Measurements from ENCODE around the gene GJD3.

GJD3 gene

GRCh38 chr17:40340327-40340726 lies 24.2 kb downstream of the GJD3 start:
- DNase-seq, result no peak

DNA sequence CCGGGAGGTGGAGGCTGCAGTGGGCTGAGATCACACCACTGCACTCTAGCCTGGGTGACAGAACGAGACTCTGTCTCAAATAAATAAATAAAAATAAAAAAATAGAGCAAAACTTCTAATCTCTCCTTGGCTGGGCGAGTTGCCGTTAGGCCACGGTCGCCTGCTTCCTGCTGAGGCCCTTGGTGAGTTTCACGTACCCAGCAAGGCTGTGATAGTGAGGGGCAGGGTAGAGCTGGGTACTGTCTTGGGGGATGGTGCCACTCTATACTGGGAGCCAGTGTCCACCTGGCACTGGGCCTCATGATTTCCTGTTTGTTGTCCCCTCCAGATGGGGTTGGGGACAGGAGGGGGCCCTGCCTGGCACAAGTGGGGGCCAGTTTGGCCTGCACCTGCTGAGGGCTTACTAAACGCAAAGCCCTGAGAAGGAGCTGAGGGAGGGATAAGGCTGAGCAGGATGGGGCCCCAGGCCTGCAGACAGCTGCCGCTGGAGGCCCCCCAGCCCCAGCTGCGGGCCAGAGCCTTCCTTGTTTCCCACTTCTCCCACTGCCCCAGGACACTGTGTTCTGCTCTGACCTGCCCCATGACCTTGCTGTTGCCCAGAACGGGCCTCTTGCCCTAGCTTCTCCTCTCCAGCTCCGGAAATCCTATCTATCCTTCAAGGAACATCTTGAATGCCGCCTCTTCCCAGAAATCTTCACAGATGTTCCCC lies 25.4 kb downstream of the GJD3 start:
- DNase-seq, result no peak

GRCh38 chr17:40338058-40338457 lies 26.5 kb downstream of the GJD3 start:
- DNase-seq, result no peak

GRCh38 chr17:40337351-40337750 lies 27.2 kb downstream of the GJD3 start:
- DNase-seq, result no peak

- no peak for DNase-seq
Measured at GRCh38 chr17:40335620-40336019, 28.9 kb downstream of the GJD3 start.

DNA sequence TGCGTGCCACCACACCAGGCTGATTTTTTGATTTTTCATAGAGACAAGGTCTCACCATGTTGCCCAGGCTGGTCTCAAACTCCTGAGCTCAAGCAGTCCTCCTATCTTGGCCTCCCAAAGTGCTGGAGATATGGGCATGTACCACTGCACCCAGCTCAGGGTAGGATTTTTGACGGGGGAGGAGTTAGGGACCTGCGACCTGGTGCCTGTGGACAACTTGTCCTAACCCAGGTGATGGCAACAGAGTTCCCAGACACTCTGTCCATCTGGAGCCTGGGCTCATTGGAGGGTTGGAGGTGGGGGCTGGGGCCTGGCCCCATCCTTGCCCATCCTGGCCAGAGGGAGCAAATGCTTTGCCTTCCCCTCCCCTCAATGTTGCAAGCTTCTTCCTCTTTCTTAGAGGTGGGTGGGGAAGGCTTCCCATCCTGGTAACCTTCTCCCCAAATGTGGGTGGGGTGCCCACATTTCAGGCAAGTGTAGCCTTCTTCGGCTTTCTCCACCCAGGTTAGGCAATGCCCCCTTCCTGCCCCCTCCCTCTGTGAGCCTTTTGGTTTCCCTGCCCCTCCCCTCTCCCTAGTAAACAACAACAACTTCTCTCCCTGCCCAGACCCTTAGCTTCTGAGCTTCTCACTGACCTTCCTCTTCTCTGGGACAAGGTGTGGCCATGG lies 30.6 kb downstream of the GJD3 start:
- DNase-seq, result no peak

GRCh38 chr17:40331743-40332641 lies 32.5 kb downstream of the GJD3 start:
- DNase-seq, result peak; percentile 79

GRCh38 chr17:40330850-40331470 lies 33.6 kb downstream of the GJD3 start:
- no peak for DNase-seq

DNA sequence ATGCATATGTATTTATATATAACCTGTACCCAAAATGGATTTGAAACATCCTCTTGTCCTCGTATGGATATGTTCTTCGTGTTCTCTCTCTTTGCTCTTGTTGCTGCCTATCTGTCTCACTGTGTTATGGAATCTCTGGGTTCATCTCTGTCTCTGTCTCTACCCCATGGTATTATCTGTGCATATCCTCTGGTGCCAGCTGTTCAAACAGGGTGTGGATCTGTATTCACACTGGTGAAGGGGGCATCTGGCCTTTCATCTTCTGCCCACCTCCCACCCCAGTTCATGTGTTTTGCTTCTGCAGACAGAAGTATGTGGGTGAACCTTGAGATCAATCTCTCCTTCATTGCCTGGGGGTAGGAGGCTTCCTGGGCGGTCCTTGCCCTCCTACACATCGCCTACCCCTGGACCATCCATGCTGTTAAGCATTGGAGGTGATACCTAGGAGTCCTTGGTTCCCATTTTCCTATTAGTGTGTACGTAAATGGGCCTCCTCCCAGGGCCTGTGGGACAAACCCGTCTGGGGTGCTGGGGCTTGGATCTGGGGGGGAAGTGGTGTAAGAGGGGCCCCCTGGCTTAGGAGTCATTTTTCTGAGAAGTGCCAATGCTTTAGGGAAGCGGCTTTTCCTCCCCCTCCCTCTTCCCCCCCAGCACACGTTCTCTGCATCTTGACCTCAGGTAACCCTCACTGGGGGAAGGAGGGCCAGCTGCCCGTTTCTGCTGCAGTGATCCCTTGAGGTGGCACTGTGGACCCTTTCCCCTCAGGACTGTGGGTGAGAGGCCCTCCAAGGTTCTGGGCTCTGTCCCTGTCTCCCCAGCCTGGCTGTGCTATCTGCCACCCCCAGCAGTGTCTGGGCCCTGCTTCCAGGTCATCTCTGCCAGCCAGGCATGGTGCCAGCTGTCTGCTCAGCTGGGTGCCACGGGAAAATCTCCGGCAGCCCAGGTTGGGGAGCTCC lies 34.4 kb downstream of the GJD3 start:
- DNase-seq, result peak; percentile 67

DNA sequence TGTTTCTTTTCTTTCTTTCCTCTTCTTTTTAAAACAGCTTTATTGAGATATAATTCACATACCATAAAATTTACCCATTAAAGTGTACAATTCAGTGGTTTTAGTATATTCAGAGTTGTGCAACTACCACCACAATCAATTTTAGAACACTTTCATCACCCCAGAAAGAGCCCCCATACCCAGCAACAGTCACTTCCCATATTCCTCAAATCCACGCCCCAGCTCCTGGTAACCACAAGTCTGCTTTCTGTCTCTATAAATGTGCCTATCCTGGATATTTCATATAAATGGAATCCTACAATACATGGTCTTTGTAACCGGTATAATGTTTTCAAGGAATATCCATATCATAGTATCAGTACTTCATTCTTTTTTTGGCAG lies 36.2 kb downstream of the GJD3 start:
- DNase-seq, result no peak

- no peak for DNase-seq
Measured at GRCh38 chr17:40327735-40328385, 36.7 kb downstream of the GJD3 start.

DNA sequence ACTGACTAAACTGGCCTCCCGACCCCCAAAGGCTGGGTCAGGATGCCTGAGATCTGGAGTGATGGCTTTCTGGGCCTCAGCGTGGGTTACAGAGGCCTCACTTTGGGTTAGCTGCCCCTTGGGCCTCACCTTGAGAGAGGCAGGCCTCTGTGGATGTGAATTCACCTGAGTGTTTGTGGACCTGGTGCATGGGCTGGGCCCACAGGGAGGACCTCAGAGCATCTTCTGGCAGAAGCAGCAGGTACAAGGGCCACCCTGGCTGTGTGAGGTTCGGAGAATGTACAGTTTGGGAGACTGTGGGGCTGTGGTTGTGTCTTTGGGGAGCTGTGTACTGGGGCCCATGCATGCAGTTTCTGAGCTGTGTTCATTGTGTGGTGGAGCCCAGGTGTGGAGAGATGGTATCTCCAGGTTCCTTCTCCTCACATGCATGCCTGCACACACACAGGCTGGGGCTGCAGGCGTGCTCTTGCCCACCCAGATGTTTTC lies 37.2 kb downstream of the GJD3 start:
- DNase-seq, result no peak

DNA sequence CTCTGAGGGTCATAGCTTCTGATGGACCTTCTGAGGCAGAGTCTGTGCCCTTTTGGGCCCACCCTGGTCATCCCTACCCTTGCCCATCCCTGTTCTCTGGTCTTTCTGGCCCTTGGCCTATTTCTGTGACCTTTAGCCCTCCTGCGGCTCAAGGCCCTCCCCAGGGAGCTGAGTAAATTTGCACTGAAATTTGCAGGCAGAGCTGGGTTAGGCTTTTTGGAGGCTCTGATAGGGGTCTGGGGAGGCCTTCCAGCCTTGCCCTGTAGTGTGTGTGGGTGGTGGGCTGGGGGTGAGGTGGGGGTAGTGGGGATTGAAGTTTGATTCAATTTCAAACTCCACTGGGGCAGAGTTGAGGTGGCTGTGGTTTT lies 37.7 kb downstream of the GJD3 start:
- DNase-seq, result no peak

GRCh38 chr17:40326014-40326831 lies 38.3 kb downstream of the GJD3 start:
- no peak for DNase-seq

DNA sequence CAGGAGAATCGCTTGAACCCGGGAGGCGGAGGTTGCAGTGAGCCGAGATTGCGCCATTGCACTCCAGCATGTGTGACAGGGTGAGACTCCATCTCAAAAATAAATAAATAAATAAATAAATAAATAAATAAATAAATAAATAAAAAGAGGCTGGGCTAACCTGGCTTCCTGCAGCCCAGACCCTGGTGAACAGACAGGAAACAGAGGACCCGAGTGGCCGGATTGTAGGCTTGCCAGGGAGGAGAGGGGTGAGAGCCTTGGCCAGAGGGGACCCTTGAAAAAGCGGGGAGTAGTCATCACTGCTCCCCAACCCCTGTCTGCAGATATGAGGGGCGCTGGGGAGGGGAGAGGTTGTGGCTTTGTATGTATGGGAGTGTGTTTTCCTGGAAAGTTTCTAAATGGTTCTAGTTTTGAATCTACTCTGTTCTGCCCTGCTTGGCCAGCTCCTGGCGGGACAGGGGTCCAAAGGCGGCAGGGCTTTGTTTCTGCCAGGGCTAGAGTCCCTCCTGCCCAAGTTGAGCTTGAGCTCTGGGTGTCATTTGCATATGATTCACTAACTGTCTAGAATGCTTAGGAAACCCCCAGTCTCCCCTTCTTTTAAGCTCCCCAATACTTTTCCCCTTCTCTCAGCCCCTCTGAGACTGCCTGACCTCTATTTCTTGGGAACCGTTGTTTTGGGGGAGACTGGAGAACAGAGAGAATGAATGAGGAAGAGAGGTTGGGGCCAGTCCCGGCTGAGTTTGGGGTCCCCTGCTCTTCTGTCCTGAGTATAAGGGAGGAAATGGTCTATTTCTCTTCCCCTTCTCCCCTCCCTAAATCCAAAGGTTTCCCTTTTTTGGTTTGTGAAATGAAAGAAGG lies 39.2 kb downstream of the GJD3 start:
- no peak for DNase-seq

GRCh38 chr17:40323391-40324381 lies 40.9 kb downstream of the GJD3 start:
- no peak for DNase-seq

- DNase-seq, result no peak
Measured at GRCh38 chr17:40322358-40323315, 41.9 kb downstream of the GJD3 start.
